Sigmoid colon (tissue), 4 donors: ENCODE data around the gene KAT2A.

Source experiments
- CTCF ChIP-seq, 4 experiments: fragments of 450-650 bp in 3 of 4; fragments of 200-600 bp in 1 of 4; IDR thresholded peaks; one replicate each; pipeline ENCODE4 v1.5.1; 2016 to 2019; ENCODE audit warnings: antibody characterized with exemption in 4 of 4, mild to moderate bottlenecking in 3 of 4, moderate library complexity in 2 of 4
- EP300 ChIP-seq, 4 donors: sonication (generic); formaldehyde crosslinking; IDR thresholded peaks; one replicate each; pipeline ENCODE4 v1.6.1; 2017; ENCODE audit warnings: antibody characterized with exemption in 4 of 4
- POLR2A ChIP-seq, 2 donors: fragments of 450-650 bp; IDR thresholded peaks; one replicate each; pipeline ENCODE4 v1.6.1; 2016; ENCODE audit warnings: antibody characterized with exemption in 2 of 2, mild to moderate bottlenecking in 2 of 2, moderate library complexity in 2 of 2
- POLR2AphosphoS5 ChIP-seq, 4 donors: sonication (generic); formaldehyde crosslinking; IDR thresholded peaks; one replicate each; pipeline ENCODE4 v1.6.1; 2017; ENCODE audit warnings: antibody characterized with exemption in 4 of 4

GRCh38 chr17:42119301-42119700, 1.9 kb downstream of the KAT2A start:
- TF ChIP-seq CTCF (IDR thresholded peaks at IDR 0.05) (no peak), POLR2AphosphoS5 (IDR thresholded peaks at IDR 0.05) (no peak), POLR2A (IDR thresholded peaks at IDR 0.05) (no peak), EP300 (IDR thresholded peaks at IDR 0.05) (no peak)
